RWPE1 (cell line): Measurements from ENCODE around the gene PDXP.

ENCODE experiments used
- CTCF ChIA-PET: fragments of 350-600 bp; sonication (Branson Sonifier 250); formaldehyde crosslinking; extraction: SDS; loops from one replicate; lab custom pipeline; 2021; lab: Yijun Ruan, JAX
- POLR2A ChIA-PET: fragments of 400-600 bp; formaldehyde crosslinking; extraction: SDS; loops from one replicate; lab custom pipeline; 2020; ENCODE audit warnings: antibody characterized with exemption; ENCODE audit not compliant: low non-redundant PET; lab: Yijun Ruan, JAX
- DNase-seq: peaks from one replicate; pipeline ENCODE4 v3.0.0; 2012; ENCODE audit warnings: low spot score
- H3K27ac ChIP-seq: fragments of 450-650 bp; 2 replicates; pipeline ENCODE4 v1.5.1; 2017
- CTCF ChIP-seq: fragments of 450-650 bp; conservative IDR thresholded peaks from 2 replicates; pipeline ENCODE4 v1.5.1; 2017; ENCODE audit warnings: low read depth, mild to moderate bottlenecking

The PDXP gene

DNA sequence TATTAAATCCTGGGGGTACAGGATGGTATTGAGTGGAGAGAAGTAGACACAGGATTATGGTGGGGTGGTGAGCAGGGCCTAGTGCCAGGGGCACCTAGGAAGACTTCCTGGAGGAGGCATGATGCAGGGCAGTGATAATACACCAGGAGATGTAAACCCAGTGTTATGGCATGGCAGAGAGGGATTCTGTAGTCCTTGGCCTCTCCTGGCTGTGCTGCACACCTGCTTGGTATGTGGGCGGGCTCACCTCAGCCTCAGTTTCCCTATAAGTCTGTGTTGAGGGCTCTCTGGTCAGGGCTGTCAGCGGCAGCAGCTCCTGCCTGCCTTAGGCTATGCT is 2.2 kb downstream of the PDXP start:
- peak overlapping the region; percentile 80 for H3K27ac ChIP-seq
- TF ChIP-seq CTCF, result no peak
- DNase-seq, result no peak
- ChIA-PET POLR2A (no interaction called here), CTCF (no interaction called here)

GRCh38 chr22:37661160-37661924 is 2.8 kb downstream of the PDXP start:
- ChIA-PET POLR2A (no interaction called here), CTCF (interaction anchor here (0.7 kb wide), 1 partner anchor 130 kb away, joined by 3 read pairs; no protein-coding TSS in a partner anchor)
- peak overlapping the region; percentile 80 for H3K27ac ChIP-seq
- TF ChIP-seq CTCF, result no peak
- DNase-seq, result no peak

GRCh38 chr22:37662039-37662438 is 3.5 kb downstream of the PDXP start:
- peak overlapping the region; percentile 80 for H3K27ac ChIP-seq
- ChIA-PET POLR2A (interaction anchor here (0.7 kb wide), 1 partner anchor 14 kb away, joined by 3 read pairs; the partner anchor contains the start of gene LGALS1), CTCF (no interaction called here)
- no peak for TF ChIP-seq CTCF
- no peak for DNase-seq

DNA sequence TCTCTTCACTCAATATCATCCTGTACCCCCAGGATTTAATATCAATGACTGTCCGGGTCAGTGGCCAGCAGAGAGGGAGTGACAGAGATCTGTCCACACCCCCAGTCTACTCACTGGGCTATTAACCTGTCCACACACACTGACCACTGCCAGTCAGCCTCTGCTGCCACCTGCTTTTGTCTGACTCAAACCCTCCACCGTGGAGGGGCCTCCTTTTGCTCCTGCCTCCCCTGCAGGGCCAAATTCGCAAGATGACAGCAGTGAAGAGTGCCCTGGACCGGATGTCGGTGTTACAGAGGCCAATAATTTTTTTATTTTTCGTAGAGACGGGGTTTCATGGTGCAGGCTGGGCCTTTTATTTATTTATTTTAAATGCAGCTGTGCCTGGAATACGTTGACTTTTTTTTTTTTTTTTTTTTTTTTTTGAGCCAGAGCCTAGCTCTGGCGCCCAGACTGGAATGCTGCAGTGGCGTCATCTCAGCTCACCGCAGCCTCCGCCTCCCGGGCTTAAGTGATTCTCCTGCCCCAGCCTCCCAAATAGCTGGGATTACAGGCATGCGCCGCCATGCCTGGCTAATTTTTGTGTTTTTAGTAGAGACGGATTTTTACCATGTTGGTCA is 5.1 kb downstream of the PDXP start:
- TF ChIP-seq CTCF, result no peak
- DNase-seq, result no peak
- POLR2A ChIA-PET, result no interaction called here
- CTCF ChIA-PET, result interaction anchor here (0.7 kb wide), 1 partner anchor 1102 kb away, joined by 3 read pairs; no protein-coding TSS in a partner anchor
- peak overlapping the region; percentile 80 for H3K27ac ChIP-seq

DNA sequence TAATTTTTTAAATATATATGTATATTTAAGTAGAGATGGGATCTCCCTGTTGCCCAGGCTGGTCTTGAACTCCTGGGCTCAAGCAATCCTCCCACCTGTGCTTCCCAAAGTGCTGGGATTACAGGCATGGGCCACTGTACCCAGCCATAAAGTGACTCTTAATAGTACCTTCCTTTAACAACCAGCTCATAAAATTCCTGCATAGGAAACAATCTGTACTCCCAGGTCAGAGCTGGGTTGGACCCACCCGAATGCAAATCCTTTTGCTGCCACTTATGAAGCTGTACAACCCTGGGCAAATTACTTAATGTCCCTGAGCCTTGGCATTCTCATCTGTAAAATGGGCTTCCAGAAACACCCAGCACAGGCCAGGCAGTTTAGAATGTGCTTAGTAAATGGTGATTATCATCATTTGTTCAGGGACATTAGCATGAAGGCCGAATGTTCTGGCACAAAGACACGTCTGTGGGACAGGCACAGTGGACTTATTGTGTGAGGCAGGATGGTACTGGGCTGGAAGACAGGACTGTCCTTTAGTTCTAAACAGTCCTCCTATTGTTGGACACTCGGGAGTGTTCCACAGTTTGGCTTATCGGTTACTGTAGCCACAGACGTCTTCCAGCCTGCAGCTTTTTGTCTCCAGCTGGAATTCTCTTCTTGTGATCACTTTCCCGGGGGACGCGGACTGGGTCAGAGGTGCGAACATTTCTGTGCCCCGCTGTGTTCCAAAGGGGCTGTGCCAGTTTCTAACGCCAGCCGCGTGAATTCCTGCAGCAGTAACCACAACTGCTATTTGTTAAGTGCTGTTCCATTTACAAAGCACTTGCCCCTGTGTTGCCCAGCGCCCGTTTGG is 6.0 kb downstream of the PDXP start:
- H3K27ac ChIP-seq, result peak overlapping the region; percentile 65
- CTCF ChIA-PET, result interaction anchor here (0.7 kb wide), 1 partner anchor 1101 kb away, joined by 3 read pairs; no protein-coding TSS in a partner anchor
- no peak for TF ChIP-seq CTCF
- POLR2A ChIA-PET, result no interaction called here
- DNase-seq, result no peak

DNA sequence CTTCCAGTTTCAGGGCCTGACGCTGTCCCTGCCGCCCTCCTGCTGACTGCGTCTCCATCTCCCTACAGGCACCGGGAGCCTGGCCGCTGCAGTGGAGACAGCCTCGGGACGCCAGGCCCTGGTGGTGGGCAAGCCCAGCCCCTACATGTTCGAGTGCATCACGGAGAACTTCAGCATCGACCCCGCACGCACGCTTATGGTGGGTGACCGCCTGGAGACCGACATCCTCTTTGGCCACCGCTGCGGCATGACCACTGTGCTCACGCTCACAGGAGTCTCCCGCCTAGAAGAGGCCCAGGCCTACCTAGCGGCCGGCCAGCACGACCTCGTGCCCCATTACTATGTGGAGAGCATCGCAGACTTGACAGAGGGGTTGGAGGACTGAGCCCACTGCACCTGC is 7.0 kb downstream of the PDXP start:
- POLR2A ChIA-PET, result no interaction called here
- no peak for DNase-seq
- peak overlapping the region; percentile 65 for H3K27ac ChIP-seq
- CTCF ChIA-PET, result no interaction called here
- no peak for TF ChIP-seq CTCF
